ENCODE results near the gene C15orf61.

The C15orf61 gene

GRCh38 chr15:67549736-67550135, 28.8 kb downstream of the C15orf61 start:
- DNase-seq (ENCODE audit: low read depth) = no peak

DNA sequence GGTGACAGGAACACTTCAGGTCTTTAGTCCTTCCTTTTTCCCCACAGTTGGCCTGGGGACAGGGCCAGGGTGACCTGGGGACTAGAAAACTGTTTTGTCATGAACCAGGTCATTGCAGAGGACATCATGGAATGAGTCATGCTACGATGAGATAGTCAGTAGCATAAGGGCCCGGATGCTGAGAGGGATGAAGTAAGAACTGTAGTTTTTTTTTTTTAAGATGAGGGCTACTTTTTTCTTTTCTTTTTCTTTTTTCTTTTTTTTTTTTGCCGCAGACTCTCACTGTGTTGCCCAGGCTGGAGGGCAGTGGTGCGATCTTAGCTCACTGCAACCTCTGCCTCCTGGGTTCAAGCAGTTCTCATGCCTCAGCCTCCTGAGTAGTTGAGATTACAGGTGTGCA, 29.6 kb downstream of the C15orf61 start:
- no peak for DNase-seq (ENCODE audit: low read depth)

- no peak for DNase-seq (ENCODE audit: low read depth)
Measured at GRCh38 chr15:67551207-67551743, 30.3 kb downstream of the C15orf61 start.

- DNase-seq (ENCODE audit: low read depth) = no peak
Measured at GRCh38 chr15:67554580-67554979, 33.6 kb downstream of the C15orf61 start.

GRCh38 chr15:67556976-67557570, 36.1 kb downstream of the C15orf61 start:
- DNase-seq (ENCODE audit: low read depth) = no peak

DNA sequence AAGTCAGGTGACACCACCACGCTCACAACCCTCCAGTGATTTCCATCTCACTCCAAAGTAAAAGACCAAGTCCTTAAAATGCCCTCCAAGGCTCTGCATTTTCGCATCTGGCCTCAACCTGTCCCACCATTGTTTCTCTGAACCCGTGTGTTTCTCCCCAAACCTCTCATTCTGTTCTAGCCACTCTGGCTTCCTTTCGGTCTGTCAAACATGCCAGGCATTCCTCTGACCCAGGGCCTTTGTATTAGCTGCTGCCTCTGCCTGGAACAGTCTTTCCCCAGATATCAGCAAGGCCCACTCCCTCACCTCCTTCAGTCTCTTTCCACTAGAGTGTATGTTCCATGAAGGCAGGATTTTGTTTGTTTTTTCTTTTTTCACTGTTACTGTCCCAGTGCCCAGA, 37.6 kb downstream of the C15orf61 start:
- no peak for DNase-seq (ENCODE audit: low read depth)

GRCh38 chr15:67559158-67559557, 38.2 kb downstream of the C15orf61 start:
- DNase-seq (ENCODE audit: low read depth) = no peak

DNA sequence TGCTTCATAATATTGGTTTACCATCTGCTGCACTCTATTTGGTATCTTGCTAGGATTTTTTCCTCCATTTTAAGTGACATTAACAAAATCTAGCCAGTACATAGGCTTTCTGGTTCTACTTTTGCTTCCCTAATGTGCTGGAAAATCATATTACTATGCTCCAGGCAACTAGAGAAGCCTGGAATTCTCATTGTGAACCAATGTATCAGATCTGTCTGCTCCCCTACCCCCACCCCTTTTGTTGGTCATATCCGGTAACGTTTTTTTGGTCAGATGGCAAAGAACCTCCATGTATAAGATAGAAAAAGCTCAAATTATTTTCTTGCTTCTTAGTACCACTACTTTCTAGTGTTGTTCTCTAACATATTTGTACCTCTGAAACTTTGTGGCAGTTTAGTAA, 38.6 kb downstream of the C15orf61 start:
- DNase-seq (ENCODE audit: low read depth) = no peak

DNA sequence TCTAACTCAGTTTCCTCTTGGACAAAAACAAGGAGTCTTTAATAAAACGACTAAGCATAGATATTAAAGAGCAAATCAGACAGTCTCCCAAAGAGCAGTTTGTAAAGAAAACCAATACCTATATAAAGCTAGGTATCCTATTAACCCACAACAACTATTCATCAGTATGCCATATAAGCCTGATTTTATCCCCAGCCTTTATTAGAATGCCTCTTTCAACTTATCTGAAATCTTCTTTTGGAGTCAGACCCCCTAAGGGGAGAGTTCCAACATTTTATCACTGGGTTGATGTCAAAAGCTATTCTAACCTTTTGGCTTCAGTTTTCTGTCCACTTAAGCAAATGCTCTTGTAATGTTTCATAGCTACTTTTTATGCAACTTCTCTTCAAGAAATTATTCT, 39.4 kb downstream of the C15orf61 start:
- DNase-seq (ENCODE audit: low read depth) = no peak

GRCh38 chr15:67563092-67563491, 42.2 kb downstream of the C15orf61 start:
- no peak for DNase-seq (ENCODE audit: low read depth)

- DNase-seq (ENCODE audit: low read depth) = no peak
Measured at GRCh38 chr15:67564021-67564967, 43.4 kb downstream of the C15orf61 start.

- DNase-seq (ENCODE audit: low read depth) = no peak
Measured at GRCh38 chr15:67564968-67565345, 44.0 kb downstream of the C15orf61 start.

- no peak for DNase-seq (ENCODE audit: low read depth)
Measured at GRCh38 chr15:67569668-67570067, 48.7 kb downstream of the C15orf61 start.

DNA sequence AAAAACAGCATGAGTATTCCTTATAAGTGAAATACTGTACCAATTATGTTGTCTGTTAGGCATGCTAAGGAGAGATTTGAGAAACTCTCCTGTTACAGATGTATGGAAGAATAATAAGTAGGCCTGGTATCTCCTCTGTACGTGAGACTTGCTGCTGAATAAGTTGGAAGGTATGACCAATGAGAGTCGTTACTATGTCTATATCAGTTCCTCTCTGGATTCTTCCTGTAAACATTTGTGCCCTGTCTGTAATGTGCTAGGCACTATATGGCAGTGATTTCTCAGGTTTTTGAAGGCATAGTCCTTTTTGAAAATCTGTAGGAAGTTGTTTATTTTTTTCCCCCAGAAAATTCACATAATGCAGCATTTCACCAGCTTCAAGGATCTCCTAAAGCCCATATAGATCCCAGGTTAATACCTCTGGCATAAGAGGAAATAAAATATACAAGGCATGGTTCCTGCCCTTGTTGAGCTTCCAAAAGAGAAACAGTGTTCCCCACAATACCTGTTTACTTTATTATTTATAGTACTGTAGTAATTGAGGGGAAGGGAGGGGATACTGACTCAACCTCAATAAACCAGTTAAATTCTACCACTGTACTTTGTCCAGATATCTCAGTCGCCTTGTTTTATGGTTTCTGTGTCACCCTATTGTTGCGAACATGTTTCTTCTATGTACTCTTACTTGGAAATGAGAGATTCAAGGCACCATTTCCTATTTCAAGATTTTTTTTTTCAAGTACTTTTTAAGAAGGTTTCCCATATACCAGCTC, 50.1 kb downstream of the C15orf61 start:
- no peak for DNase-seq (ENCODE audit: low read depth)

- no peak for DNase-seq (ENCODE audit: low read depth)
Measured at GRCh38 chr15:67571648-67572415, 50.9 kb downstream of the C15orf61 start.

GRCh38 chr15:67573194-67573593, 52.3 kb downstream of the C15orf61 start:
- no peak for DNase-seq (ENCODE audit: low read depth)

GRCh38 chr15:67575039-67575502, 54.1 kb downstream of the C15orf61 start:
- DNase-seq (ENCODE audit: low read depth) = no peak

DNA sequence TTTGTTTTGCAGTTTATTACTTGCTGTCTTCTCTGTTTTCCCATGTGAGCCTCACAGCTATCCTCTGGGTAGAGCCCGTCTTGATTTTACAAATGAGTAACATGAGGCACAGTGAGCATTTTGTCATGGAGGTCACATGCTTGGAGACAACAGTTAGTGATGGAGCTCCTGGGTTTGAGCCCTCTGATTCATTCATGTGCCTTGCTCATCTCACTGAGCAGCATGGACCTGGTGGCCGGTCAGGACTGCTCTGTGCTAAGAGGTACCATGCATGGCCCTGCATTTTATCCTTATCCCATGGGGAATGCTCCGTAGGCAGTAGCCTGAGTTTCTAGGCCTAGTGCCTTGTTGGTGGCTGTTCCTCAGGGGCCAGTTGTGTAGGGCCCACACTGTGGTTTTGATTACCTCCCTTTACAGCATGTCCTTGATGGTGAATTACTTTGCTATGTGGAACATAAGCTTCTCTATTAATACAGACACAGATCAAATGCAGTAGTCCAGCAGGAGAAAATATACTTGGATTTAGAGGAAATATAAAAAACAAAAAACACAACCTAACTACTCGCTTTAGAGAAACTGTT, 57.2 kb downstream of the C15orf61 start:
- no peak for DNase-seq (ENCODE audit: low read depth)

GRCh38 chr15:67579164-67579563, 58.2 kb downstream of the C15orf61 start:
- no peak for DNase-seq (ENCODE audit: low read depth)
